Nephron progenitor cell (in vitro differentiated cells): ENCODE results near the gene PLB1.

Source experiments
- DNase-seq: peaks from one replicate; pipeline ENCODE4 v3.0.0; 2021
- H3K27ac Mint-ChIP-seq: 2 replicates; pipeline ENCODE4 v1.8.0; 2021; ENCODE audit warnings: mild to moderate bottlenecking, moderate library complexity, mixed read lengths
- H3K27me3 Mint-ChIP-seq: 2 replicates; pipeline ENCODE4 v1.8.0; 2021; ENCODE audit warnings: mild to moderate bottlenecking, low read depth, mixed read lengths; ENCODE audit not compliant: poor library complexity
- H3K36me3 Mint-ChIP-seq: 2 replicates; pipeline ENCODE4 v1.8.0; 2021; ENCODE audit warnings: low read depth, mixed read lengths
- H3K4me1 Mint-ChIP-seq: 2 replicates; pipeline ENCODE4 v1.8.0; 2021; ENCODE audit warnings: mixed read lengths
- H3K4me3 Mint-ChIP-seq: 2 replicates; pipeline ENCODE4 v1.8.0; 2021; ENCODE audit warnings: mild to moderate bottlenecking, moderate library complexity, mixed read lengths
- H3K9me3 Mint-ChIP-seq: 2 replicates; pipeline ENCODE4 v1.8.0; 2021; ENCODE audit warnings: mild to moderate bottlenecking, moderate library complexity, mixed read lengths
- TF ChIP-seq, protein P1 (sequence below): fragments of 200-600 bp; sonication (generic); IDR thresholded peaks from 2 replicates; pipeline ENCODE4 v1.5.0; 2021; ENCODE audit warnings: antibody characterized with exemption

PLB1 gene

DNA sequence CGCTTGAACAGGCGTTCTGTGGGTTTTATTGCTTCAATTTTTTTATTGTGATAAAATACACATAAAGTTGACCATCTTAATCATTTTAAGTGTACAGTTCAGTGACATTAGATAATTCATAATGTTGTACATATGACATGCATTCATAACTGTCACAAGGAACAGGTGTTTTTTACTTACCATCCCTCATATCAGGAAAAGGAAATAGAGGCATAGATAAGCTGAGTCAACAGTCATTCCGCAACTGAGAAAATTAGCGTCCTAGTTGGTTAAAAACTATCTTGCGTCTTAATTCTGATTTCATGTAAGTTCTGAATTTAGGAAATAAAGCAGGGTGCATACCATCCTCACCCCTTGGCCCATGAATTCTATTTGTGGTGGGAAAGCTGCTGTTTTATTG lies 36.5 kb downstream of the PLB1 start:
- no peaks in the 10 kb centered on the region for H3K36me3 Mint-ChIP-seq
- DNase-seq = no peak
- no peaks in the 10 kb centered on the region for H3K9me3 Mint-ChIP-seq
- peaks cover 6% of the 10 kb centered on the region for H3K4me1 Mint-ChIP-seq
- no peak overlapping the region for H3K4me3 Mint-ChIP-seq
- peaks cover 15% of the 10 kb centered on the region for H3K27me3 Mint-ChIP-seq
- H3K27ac Mint-ChIP-seq = no peak overlapping the region
- TF ChIP-seq, protein P1, sequence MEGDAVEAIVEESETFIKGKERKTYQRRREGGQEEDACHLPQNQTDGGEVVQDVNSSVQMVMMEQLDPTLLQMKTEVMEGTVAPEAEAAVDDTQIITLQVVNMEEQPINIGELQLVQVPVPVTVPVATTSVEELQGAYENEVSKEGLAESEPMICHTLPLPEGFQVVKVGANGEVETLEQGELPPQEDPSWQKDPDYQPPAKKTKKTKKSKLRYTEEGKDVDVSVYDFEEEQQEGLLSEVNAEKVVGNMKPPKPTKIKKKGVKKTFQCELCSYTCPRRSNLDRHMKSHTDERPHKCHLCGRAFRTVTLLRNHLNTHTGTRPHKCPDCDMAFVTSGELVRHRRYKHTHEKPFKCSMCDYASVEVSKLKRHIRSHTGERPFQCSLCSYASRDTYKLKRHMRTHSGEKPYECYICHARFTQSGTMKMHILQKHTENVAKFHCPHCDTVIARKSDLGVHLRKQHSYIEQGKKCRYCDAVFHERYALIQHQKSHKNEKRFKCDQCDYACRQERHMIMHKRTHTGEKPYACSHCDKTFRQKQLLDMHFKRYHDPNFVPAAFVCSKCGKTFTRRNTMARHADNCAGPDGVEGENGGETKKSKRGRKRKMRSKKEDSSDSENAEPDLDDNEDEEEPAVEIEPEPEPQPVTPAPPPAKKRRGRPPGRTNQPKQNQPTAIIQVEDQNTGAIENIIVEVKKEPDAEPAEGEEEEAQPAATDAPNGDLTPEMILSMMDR = no peak

DNA sequence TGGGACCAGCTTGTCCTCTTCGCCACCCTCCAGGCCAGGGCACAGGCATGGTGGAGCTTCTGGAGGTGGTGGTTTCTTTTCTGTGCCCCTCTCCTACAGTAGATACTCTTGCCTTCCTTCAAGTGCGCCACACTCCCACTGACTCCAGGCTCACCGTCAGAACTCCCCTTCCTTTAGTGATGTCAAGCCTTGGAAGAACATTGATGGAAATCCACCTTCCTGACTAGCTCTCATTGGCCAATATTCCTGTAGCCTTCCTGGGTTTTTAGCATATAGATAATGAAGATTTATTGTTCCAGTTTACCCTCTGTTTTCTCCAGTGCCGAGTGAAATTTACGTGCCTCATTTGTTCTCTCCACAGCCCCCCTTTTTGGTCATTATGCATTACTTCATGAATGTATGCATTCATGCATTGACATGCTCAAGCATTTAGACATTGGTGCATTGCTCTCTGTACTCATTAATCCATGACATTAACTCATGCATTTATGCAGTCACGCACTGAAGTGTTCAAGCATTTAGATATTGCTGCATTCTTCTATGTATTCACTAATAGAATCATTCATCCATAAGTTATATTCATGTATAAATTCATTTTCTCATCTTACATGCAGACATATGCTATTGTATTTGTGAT lies 37.3 kb downstream of the PLB1 start:
- no peak overlapping the region for H3K27ac Mint-ChIP-seq
- no peaks in the 10 kb centered on the region for H3K9me3 Mint-ChIP-seq
- no peak for DNase-seq
- TF ChIP-seq, protein P1 = no peak
- H3K4me1 Mint-ChIP-seq = peaks cover 4% of the 10 kb centered on the region
- H3K36me3 Mint-ChIP-seq = no peaks in the 10 kb centered on the region
- no peak overlapping the region for H3K4me3 Mint-ChIP-seq
- H3K27me3 Mint-ChIP-seq = peaks cover 15% of the 10 kb centered on the region

DNA sequence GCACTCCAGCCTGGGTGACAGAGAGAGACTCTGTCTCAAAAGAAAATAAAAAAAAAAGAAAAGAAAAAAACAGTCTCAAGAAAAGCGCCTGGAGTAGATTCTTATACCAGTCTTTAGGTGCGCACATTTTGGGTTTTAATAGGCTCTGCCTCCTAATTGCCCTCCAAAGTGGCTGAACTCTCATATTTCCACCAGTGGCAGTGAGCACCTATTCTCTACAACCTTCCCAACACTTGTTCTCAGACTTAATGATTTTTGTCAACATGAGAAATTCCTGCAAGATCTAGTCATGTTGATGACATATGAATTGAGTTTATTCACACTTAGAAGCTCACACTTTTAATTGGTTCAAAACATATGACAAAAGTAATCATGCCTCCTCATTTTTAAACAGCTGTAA lies 39.0 kb downstream of the PLB1 start:
- TF ChIP-seq, protein P1 = no peak
- Mint-ChIP-seq H3K4me3 (no peak overlapping the region), H3K27ac (no peak overlapping the region)

DNA sequence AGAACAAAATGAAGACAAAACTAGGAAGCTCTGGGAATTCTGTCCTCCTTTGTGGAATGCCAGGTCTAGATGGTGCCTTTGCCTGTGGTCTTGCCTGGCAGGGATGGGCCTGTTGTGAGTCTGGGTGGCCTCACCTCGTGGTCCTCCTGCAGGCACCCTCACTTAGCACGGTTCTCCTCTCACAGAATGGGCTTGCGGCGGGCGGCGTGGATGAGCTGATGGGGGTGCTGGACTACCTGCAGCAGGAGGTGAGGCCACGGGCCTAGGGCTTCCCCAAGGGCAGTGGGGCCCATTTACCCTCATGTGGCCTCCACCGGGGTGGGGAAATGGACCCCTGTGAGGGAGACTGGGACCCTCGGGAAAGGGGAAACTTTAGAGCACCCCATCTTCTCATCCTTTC lies 42.3 kb downstream of the PLB1 start:
- peaks cover 12% of the 10 kb centered on the region for H3K27me3 Mint-ChIP-seq
- TF ChIP-seq, protein P1 = no peak
- H3K4me1 Mint-ChIP-seq = peaks cover 5% of the 10 kb centered on the region
- DNase-seq = no peak
- no peak overlapping the region for H3K4me3 Mint-ChIP-seq
- H3K27ac Mint-ChIP-seq = no peak overlapping the region
- H3K36me3 Mint-ChIP-seq = no peaks in the 10 kb centered on the region
- H3K9me3 Mint-ChIP-seq = no peaks in the 10 kb centered on the region

More for the DNA sequence above, 39.0 kb downstream of the PLB1 start:
- H3K36me3 Mint-ChIP-seq = no peaks in the 10 kb centered on the region
- no peak for DNase-seq
- peaks cover 20% of the 10 kb centered on the region for H3K27me3 Mint-ChIP-seq
- no peaks in the 10 kb centered on the region for H3K9me3 Mint-ChIP-seq
- H3K4me1 Mint-ChIP-seq = no peaks in the 10 kb centered on the region

DNA sequence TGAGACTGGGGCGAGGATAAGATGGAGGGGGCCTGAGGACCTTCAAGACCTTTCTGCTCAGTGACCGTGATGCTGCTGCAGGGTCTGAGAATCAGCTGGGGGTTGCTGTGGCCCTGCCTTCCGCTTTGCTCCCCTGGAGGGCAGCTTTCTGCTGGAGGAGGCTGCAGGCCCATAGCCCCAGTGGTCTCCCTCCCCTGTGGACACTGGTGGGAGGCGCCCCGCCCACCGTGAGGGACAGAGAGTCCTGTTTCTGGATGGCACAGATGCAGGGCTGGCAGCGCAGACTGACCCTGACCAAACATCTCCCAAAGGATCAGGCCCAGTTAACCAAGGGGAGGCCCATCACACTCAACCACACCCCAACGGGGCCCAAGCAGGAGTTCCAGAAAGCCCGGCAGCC lies 42.8 kb downstream of the PLB1 start:
- Mint-ChIP-seq H3K27ac (no peak overlapping the region), H3K4me3 (no peak overlapping the region), H3K9me3 (no peaks in the 10 kb centered on the region), H3K4me1 (peaks cover 8% of the 10 kb centered on the region), H3K36me3 (no peaks in the 10 kb centered on the region), H3K27me3 (peaks cover 11% of the 10 kb centered on the region)
- DNase-seq = no peak
- TF ChIP-seq, protein P1 = no peak

DNA sequence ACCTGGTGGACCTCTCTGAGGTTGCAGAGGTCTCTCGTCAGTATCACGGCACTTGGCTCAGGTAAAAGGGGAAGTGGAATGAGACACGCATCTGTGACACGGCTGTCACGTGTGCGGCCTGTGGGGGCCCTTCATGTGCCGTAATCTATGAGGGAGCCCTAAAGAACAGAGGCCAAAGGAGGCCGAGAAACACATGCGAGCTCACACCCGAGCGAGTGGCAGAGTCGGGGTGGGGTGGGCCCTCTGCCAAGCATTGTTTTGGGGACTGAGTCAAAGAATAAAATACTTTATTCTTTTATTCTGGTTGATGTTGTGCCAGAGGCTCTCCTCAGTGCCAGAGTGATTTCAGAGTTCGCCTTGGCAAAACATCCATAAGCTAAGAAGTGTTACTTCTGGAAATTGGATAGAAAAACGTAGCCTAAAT lies 43.3 kb downstream of the PLB1 start:
- peaks cover 11% of the 10 kb centered on the region for H3K27me3 Mint-ChIP-seq
- no peaks in the 10 kb centered on the region for H3K9me3 Mint-ChIP-seq
- no peak for DNase-seq
- peaks cover 12% of the 10 kb centered on the region for H3K4me1 Mint-ChIP-seq
- no peak overlapping the region for H3K27ac Mint-ChIP-seq
- TF ChIP-seq, protein P1 = no peak
- H3K4me3 Mint-ChIP-seq = no peak overlapping the region
- no peaks in the 10 kb centered on the region for H3K36me3 Mint-ChIP-seq
